Mesendoderm (in vitro differentiated cells): ENCODE results near the gene P2RX7. TPM values are rescaled to one million over a fixed set of nuclear protein-coding genes. Genes with fewer than 3 reads are reported as not detected.

ENCODE experiments used
- DNase-seq: peaks from one replicate; pipeline ENCODE4 v3.0.0; 2013
- H2AK5ac ChIP-seq: 2 replicates; pipeline ENCODE4 v1.6.1; 2013; ENCODE audit warnings: low read length, inconsistent platforms
- H2BK120ac ChIP-seq: 2 replicates; pipeline ENCODE4 v1.6.1; 2013; ENCODE audit warnings: low read depth, mild to moderate bottlenecking, low read length, moderate library complexity, mixed read lengths
- H2BK15ac ChIP-seq: replicated peaks from 2 replicates; pipeline ENCODE4 v1.6.1; 2013; ENCODE audit warnings: low read depth, mild to moderate bottlenecking, moderate library complexity
- H2BK5ac ChIP-seq: 2 replicates; pipeline ENCODE4 v1.6.1; 2013; ENCODE audit warnings: low read length, inconsistent platforms
- H3K18ac ChIP-seq: 2 replicates; pipeline ENCODE4 v1.6.1; 2013; ENCODE audit warnings: mild to moderate bottlenecking, low read length, mixed read lengths
- H3K23ac ChIP-seq: one replicate; pipeline ENCODE4 v1.6.1; 2013; ENCODE audit warnings: low read length
- H3K27ac ChIP-seq: 2 replicates; pipeline ENCODE4 v1.5.1; 2013; ENCODE audit warnings: low read depth, mild to moderate bottlenecking, inconsistent platforms, low read length, moderate library complexity
- H3K27me3 ChIP-seq: 2 replicates; pipeline ENCODE4 v1.6.1; 2013; ENCODE audit warnings: low read length, control low read depth, mild to moderate bottlenecking, inconsistent platforms; ENCODE audit not compliant: insufficient read depth, poor library complexity
- H3K36me3 ChIP-seq: 2 replicates; pipeline ENCODE4 v1.6.1; 2013; ENCODE audit warnings: low read length, inconsistent platforms; ENCODE audit not compliant: control insufficient read depth, insufficient read depth
- H3K4ac ChIP-seq: one replicate; pipeline ENCODE4 v1.6.1; 2013; ENCODE audit warnings: low read depth, mild to moderate bottlenecking, low read length, moderate library complexity
- H3K4me1 ChIP-seq: 2 replicates; pipeline ENCODE4 v1.6.1; 2013; ENCODE audit warnings: low read depth, low read length, inconsistent platforms; ENCODE audit not compliant: control insufficient read depth
- H3K4me2 ChIP-seq: 2 replicates; pipeline ENCODE4 v1.6.1; 2013; ENCODE audit warnings: low read length
- H3K4me3 ChIP-seq: 2 replicates; pipeline ENCODE4 v1.5.1; 2013; ENCODE audit warnings: mild to moderate bottlenecking, low read length
- H3K56ac ChIP-seq: one replicate; pipeline ENCODE4 v1.6.1; 2013; ENCODE audit warnings: low read length
- H3K79me1 ChIP-seq: 2 replicates; pipeline ENCODE4 v1.6.1; 2013; ENCODE audit warnings: low read length, inconsistent platforms
- H3K79me2 ChIP-seq: 2 replicates; pipeline ENCODE4 v1.6.1; 2013; ENCODE audit warnings: mild to moderate bottlenecking, low read length; ENCODE audit not compliant: control insufficient read depth, insufficient read depth
- H3K9ac ChIP-seq: 2 replicates; pipeline ENCODE4 v1.6.1; 2013; ENCODE audit warnings: low read length, inconsistent platforms
- H4K5ac ChIP-seq: one replicate; pipeline ENCODE4 v1.6.1; 2013; ENCODE audit warnings: low read length
- H4K8ac ChIP-seq: one replicate; pipeline ENCODE4 v1.6.1; 2013; ENCODE audit warnings: low read depth, mild to moderate bottlenecking, control low read depth, low read length, moderate library complexity
- WGBS: extraction: QIAGEN DNeasy Blood & Tissue Kit; methylation state at CpG from one replicate; pipeline ENCODE4 v1.1.7; 2013; ENCODE audit warnings: low lambda C conversion rate, missing lambda C conversion rate; ENCODE audit not compliant: insufficient coverage; ENCODE audit errors: extremely low coverage; 5-methylcytosine and 5-hydroxymethylcytosine counted together
- polyA plus RNA-seq, 2 experiments: library from polyadenylated mRNA; stranded (reverse); fragments of 200-250 nt; gene quantifications; one replicate each; pipeline ENCODE4 v1.2.3, GENCODE V29; 2013

P2RX7 gene
- polyA plus RNA-seq (2013, experiment 1 of 2), result 0.18 TPM
- 0.21 TPM for polyA plus RNA-seq (2013, experiment 2 of 2)

DNA sequence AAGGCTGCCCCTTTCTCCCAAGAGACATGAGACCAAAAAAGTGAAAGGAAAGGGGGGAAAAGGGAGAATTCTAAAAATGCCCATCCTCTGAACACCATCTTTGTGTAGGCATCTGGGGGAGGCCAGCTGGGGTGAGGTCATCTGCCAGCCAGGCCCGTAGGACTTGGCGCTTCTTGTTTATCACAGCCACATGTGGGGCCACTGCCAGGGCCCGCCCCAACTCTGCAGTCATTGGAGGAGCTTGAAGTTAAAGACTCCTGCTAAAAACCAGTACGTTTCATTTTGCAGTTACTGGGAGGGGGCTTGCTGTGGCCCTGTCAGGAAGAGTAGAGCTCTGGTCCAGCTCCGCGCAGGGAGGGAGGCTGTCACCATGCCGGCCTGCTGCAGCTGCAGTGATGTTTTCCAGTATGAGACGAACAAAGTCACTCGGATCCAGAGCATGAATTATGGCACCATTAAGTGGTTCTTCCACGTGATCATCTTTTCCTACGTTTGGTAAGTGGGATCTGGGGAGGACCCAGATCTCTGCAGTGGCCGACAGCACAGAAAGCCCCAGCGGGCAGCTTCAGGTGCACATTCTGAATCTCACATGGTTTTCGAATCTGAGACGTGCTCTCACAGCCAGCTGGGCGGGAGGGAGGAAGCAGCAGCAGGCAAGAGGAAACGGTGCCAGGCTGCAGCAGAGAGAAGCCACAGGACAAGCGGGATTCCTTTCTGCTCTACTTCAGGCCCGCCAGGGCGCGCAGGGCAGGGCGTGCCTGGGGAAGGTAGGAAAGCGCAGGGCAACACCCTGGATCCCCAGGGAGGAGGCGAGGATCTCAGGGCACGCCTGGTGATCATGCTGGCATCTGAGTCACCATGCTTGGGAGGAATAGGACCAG is at the start of gene P2RX7:
P2RX7 (plus strand) TSS at position 276 of the 881 bp plus-strand sequence; CDS start at position 371, 95 bp downstream.
- Histone ChIP-seq H3K4ac (no peak within 1 kb of the TSS), H2BK15ac (no peak within 1 kb of the TSS), H3K36me3 (no peaks in the 10 kb centered on the region), H3K4me1 (no peaks in the 10 kb centered on the region), H4K8ac (no peak within 1 kb of the TSS), H2AK5ac (no peak within 1 kb of the TSS), H3K4me2 (peak within 1 kb of the TSS; percentile 79), H3K79me2 (no peaks in the 10 kb centered on the region), H4K5ac (no peak within 1 kb of the TSS), H3K79me1 (no peaks in the 10 kb centered on the region), H2BK5ac (no peak within 1 kb of the TSS), H3K27ac (no peak within 1 kb of the TSS), H3K56ac (peak within 1 kb of the TSS; percentile 44), H2BK120ac (no peak within 1 kb of the TSS), H3K4me3 (no peak within 1 kb of the TSS), H3K27me3 (no peaks in the 10 kb centered on the region), H3K23ac (no peak within 1 kb of the TSS), H3K18ac (no peak within 1 kb of the TSS), H3K9ac (peak within 1 kb of the TSS; percentile 46)
- no CpG with 5 or more reads among the region's 25 CpGs for WGBS
- peak; percentile 88 for DNase-seq

DNA sequence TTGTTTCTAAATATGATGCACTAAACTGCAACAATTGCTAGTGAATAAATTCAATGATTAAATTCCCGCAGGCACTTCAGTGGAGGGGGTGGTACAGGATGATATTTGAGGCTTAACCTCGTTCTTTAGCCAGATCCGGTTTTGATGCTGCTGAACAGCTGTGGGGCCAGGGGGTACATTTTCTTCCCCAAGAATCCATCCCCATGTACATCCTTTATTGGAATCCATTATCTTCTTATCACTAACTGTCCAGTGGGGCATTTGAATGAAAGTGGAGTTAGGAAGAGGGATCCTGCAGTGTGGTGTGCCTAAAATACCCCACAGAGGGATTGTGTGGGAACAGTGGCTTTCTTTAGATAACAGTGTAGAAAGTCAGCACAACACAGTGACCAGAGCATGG is 48.4 kb upstream of the P2RX7 start:
- Histone ChIP-seq H4K5ac (no peak overlapping the region), H3K18ac (no peak overlapping the region), H4K8ac (no peak overlapping the region), H3K4me3 (no peak overlapping the region), H2BK5ac (no peak overlapping the region), H2AK5ac (no peak overlapping the region), H3K79me2 (no peaks in the 10 kb centered on the region), H3K9ac (no peak overlapping the region), H2BK15ac (no peak overlapping the region), H3K27ac (no peak overlapping the region), H3K56ac (no peak overlapping the region), H3K23ac (no peak overlapping the region), H3K79me1 (no peaks in the 10 kb centered on the region), H3K4me1 (no peaks in the 10 kb centered on the region), H3K4me2 (no peak overlapping the region), H3K36me3 (no peaks in the 10 kb centered on the region), H3K4ac (no peak overlapping the region), H3K27me3 (no peaks in the 10 kb centered on the region), H2BK120ac (no peak overlapping the region)
- no CpG with 5 or more reads among the region's 3 CpGs for WGBS
- DNase-seq, result no peak

DNA sequence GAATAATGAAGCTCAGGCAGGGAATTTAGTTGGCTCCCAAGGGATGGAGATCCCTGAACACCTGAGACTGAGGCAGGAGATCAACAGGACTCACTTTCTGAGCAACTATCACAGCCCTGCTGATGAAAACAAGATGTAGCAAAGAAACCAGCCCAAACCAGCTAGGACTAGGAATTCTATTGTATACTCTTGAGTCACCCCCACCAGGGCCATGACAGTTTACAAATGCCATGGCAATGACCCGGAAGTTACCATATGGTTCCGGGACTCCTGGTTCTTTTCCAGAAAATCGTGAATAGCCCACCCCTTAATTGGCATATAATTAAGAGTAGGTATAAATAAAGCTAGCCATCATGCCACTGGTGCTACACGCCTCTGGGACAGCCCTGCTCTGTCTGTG is 47.6 kb upstream of the P2RX7 start:
- no peak overlapping the region for H4K8ac ChIP-seq
- H3K23ac ChIP-seq, result no peak overlapping the region
- H3K56ac ChIP-seq, result no peak overlapping the region
- no peak overlapping the region for H2BK15ac ChIP-seq
- H2BK120ac ChIP-seq, result no peak overlapping the region
- H4K5ac ChIP-seq, result no peak overlapping the region
- H3K27me3 ChIP-seq, result no peaks in the 10 kb centered on the region
- DNase-seq, result no peak
- H3K4me2 ChIP-seq, result no peak overlapping the region
- no peaks in the 10 kb centered on the region for H3K79me1 ChIP-seq
- H3K4me3 ChIP-seq, result no peak overlapping the region
- H2BK5ac ChIP-seq, result no peak overlapping the region
- H3K79me2 ChIP-seq, result no peaks in the 10 kb centered on the region
- no peak overlapping the region for H3K27ac ChIP-seq
- no peak overlapping the region for H2AK5ac ChIP-seq
- H3K4me1 ChIP-seq, result no peaks in the 10 kb centered on the region
- WGBS, result no CpG with 5 or more reads among the region's 4 CpGs
- no peak overlapping the region for H3K4ac ChIP-seq
- H3K18ac ChIP-seq, result no peak overlapping the region
- no peak overlapping the region for H3K9ac ChIP-seq
- no peaks in the 10 kb centered on the region for H3K36me3 ChIP-seq

DNA sequence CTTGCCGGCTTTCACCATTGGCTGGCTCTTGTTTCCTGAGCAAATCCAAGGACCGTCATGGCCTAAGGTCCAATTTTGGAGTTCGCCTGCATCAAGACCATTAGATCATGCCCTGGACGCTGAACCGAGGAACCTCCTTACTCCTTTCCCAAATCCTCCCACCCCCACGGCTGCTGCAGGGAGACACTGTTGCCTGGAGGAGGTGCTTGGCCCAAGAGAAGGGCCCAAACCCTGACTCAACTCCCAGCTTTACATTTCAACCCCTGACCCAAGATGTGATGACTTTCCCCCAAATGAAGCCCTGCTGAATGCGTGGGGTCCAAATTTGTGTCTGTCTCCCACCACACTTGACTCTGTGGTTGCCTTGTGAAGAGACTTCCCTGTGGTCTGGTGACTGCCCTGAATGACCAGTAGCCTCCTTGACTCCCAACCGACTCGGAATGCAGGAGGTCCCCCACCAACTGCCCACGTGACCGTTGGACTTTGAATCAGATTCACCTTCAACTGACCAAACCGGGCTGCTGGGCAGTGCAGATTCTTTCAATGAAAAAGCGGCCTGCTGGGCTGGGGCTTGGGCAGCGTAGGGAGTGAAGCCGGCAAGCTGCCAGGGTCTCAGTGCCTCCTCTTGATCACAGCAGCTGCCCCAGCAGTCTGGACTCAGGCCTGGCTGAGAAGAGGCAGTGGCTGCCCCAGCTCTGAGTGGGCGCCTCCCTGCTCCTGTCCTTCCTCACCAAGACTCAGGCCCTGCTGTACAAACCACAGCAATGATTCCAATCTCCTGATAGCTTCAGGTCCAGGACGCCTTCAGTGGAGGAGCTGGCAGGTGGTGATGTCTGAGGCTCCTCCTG is 46.9 kb upstream of the P2RX7 start:
- WGBS, result no CpG with 5 or more reads among the region's 17 CpGs
- H3K79me1 ChIP-seq, result no peaks in the 10 kb centered on the region
- H3K23ac ChIP-seq, result no peak overlapping the region
- H3K56ac ChIP-seq, result no peak overlapping the region
- no peaks in the 10 kb centered on the region for H3K27me3 ChIP-seq
- H4K8ac ChIP-seq, result no peak overlapping the region
- H3K4ac ChIP-seq, result no peak overlapping the region
- no peak overlapping the region for H3K4me3 ChIP-seq
- no peak overlapping the region for H3K27ac ChIP-seq
- H3K4me2 ChIP-seq, result no peak overlapping the region
- H3K79me2 ChIP-seq, result no peaks in the 10 kb centered on the region
- no peak overlapping the region for H2BK15ac ChIP-seq
- no peak overlapping the region for H3K9ac ChIP-seq
- DNase-seq, result no peak
- H2AK5ac ChIP-seq, result no peak overlapping the region
- H2BK120ac ChIP-seq, result no peak overlapping the region
- no peak overlapping the region for H3K18ac ChIP-seq
- H4K5ac ChIP-seq, result no peak overlapping the region
- no peak overlapping the region for H2BK5ac ChIP-seq
- no peaks in the 10 kb centered on the region for H3K4me1 ChIP-seq
- H3K36me3 ChIP-seq, result no peaks in the 10 kb centered on the region

DNA sequence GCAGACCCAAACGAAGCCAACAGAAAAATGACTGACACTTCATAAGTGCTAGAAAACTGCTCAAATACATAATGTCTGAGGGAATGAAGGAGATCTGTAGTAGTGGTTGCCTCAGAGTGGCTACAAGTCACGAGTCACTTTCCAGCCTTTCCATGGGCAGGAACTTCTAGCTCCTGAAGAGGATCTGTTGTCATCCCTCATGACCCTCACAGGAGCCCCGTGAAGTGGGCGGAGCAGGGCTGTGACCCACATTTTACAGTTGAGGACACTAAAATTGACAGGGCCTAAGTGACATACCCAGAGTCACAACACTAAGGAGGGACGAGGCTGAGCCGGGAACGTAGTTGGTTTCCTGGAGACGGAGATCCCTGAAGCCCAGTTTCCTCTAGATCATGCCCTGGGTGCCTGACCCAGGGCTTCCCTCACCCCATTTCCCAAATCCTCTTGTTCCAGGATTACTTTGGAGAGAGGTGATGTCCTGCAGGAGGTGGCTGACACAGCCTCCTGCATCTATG is 45.8 kb upstream of the P2RX7 start:
- H2BK15ac ChIP-seq, result no peak overlapping the region
- H3K27me3 ChIP-seq, result no peaks in the 10 kb centered on the region
- no peaks in the 10 kb centered on the region for H3K79me1 ChIP-seq
- H2AK5ac ChIP-seq, result no peak overlapping the region
- H3K56ac ChIP-seq, result no peak overlapping the region
- no peak overlapping the region for H3K4me2 ChIP-seq
- H4K8ac ChIP-seq, result no peak overlapping the region
- H4K5ac ChIP-seq, result no peak overlapping the region
- no peak overlapping the region for H3K27ac ChIP-seq
- no peak overlapping the region for H2BK120ac ChIP-seq
- WGBS, result no CpG with 5 or more reads among the region's 8 CpGs
- no peaks in the 10 kb centered on the region for H3K79me2 ChIP-seq
- no peaks in the 10 kb centered on the region for H3K4me1 ChIP-seq
- H3K36me3 ChIP-seq, result no peaks in the 10 kb centered on the region
- no peak overlapping the region for H3K9ac ChIP-seq
- DNase-seq, result no peak
- no peak overlapping the region for H2BK5ac ChIP-seq
- no peak overlapping the region for H3K23ac ChIP-seq
- no peak overlapping the region for H3K4me3 ChIP-seq
- no peak overlapping the region for H3K4ac ChIP-seq
- no peak overlapping the region for H3K18ac ChIP-seq
